Thyroid gland (tissue), 4 donors: ENCODE results near the gene MYH10.

ENCODE experiments used
- POLR2A ChIP-seq, 2 donors: fragments of 450-650 bp; IDR thresholded peaks; one replicate each; pipeline ENCODE4 v1.6.1; 2017; ENCODE audit warnings: antibody characterized with exemption in 2 of 2, mild to moderate bottlenecking in 2 of 2, moderate library complexity in 1 of 2
- TF ChIP-seq, protein P1 (sequence below), 6 experiments: fragments of 200-600 bp in 3 of 6; fragments of 450-650 bp in 3 of 6; sonication (generic) in 3 of 6; IDR thresholded peaks; one replicate each; pipeline ENCODE4 v1.5.1; 2016 to 2019; ENCODE audit warnings: antibody characterized with exemption in 6 of 6, mild to moderate bottlenecking in 2 of 6, inconsistent platforms in 1 of 6, moderate library complexity in 1 of 6

DNA sequence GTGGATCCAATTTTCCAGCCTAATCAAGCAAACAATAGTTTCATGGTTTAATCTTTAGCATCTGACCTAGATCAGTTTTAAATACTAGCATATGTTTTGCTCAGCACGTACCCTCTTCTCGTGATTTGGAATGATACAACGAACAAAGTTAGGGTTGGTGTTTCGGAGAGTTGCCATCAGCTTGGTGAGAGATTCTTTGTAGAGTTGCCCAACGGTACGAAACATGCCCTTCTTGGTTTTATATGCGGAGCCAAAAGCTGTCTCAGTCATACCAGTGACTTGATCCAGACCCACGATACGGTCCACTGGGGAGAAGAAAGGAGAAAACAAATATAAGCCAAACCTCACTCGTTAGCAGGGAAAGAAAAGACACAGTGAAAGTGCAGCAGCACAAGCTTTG, 109.5 kb downstream of the MYH10 start:
- TF ChIP-seq, protein P1, sequence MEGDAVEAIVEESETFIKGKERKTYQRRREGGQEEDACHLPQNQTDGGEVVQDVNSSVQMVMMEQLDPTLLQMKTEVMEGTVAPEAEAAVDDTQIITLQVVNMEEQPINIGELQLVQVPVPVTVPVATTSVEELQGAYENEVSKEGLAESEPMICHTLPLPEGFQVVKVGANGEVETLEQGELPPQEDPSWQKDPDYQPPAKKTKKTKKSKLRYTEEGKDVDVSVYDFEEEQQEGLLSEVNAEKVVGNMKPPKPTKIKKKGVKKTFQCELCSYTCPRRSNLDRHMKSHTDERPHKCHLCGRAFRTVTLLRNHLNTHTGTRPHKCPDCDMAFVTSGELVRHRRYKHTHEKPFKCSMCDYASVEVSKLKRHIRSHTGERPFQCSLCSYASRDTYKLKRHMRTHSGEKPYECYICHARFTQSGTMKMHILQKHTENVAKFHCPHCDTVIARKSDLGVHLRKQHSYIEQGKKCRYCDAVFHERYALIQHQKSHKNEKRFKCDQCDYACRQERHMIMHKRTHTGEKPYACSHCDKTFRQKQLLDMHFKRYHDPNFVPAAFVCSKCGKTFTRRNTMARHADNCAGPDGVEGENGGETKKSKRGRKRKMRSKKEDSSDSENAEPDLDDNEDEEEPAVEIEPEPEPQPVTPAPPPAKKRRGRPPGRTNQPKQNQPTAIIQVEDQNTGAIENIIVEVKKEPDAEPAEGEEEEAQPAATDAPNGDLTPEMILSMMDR (IDR thresholded peaks at IDR 0.05): no peak
- no peak for TF ChIP-seq POLR2A (IDR thresholded peaks at IDR 0.05)
